Measurements from ENCODE around the gene TCOF1.

Gene TCOF1

GRCh38 chr5:150323092-150323491 lies 34.4 kb upstream of the TCOF1 start:
- ChIA-PET CTCF (interaction anchor here (0.9 to 1.5 kb wide), 2 partner anchors 27 to 104 kb away, joined by 3 read pairs; no protein-coding TSS in a partner anchor), POLR2A (no interaction called here)
- no peak for DNase-seq (ENCODE audit: extremely low spot score)
- no peak for TF ChIP-seq CTCF (IDR thresholded peaks at IDR 0.05; ENCODE audit: control extremely low read depth, extremely low read depth, low read depth, missing control alignments)

GRCh38 chr5:150323819-150324218 lies 33.7 kb upstream of the TCOF1 start:
- DNase-seq (ENCODE audit: extremely low spot score) = no peak
- no peak for TF ChIP-seq CTCF (IDR thresholded peaks at IDR 0.05; ENCODE audit: control extremely low read depth, extremely low read depth, low read depth, missing control alignments)
- CTCF ChIA-PET = interaction anchor here (1.5 kb wide), 1 partner anchor 105 kb away, joined by 3 read pairs; no protein-coding TSS in a partner anchor
- POLR2A ChIA-PET = no interaction called here

GRCh38 chr5:150325426-150325825 lies 32.1 kb upstream of the TCOF1 start:
- no peak for DNase-seq (ENCODE audit: extremely low spot score)
- CTCF ChIA-PET = interaction anchor here (0.9 to 1.1 kb wide), 2 partner anchors 10 to 26 kb away, joined by 4 read pairs; no protein-coding TSS in a partner anchor
- POLR2A ChIA-PET = no interaction called here
- TF ChIP-seq CTCF (IDR thresholded peaks at IDR 0.05; ENCODE audit: control extremely low read depth, extremely low read depth, low read depth, missing control alignments) = no peak

- CTCF ChIA-PET = interaction anchor here (0.7 to 2.5 kb wide), 2 partner anchors 24 to 58 kb away, joined by 3 to 8 read pairs; no protein-coding TSS in a partner anchor
- POLR2A ChIA-PET = no interaction called here
- DNase-seq (ENCODE audit: extremely low spot score) = no peak
- no peak for TF ChIP-seq CTCF (IDR thresholded peaks at IDR 0.05; ENCODE audit: control extremely low read depth, extremely low read depth, low read depth, missing control alignments)
Measured at GRCh38 chr5:150326707-150327106, 30.8 kb upstream of the TCOF1 start.

GRCh38 chr5:150327139-150327538 lies 30.4 kb upstream of the TCOF1 start:
- TF ChIP-seq CTCF (IDR thresholded peaks at IDR 0.05; ENCODE audit: control extremely low read depth, extremely low read depth, low read depth, missing control alignments) = no peak
- no peak for DNase-seq (ENCODE audit: extremely low spot score)
- ChIA-PET POLR2A (no interaction called here), CTCF (interaction anchor here (0.7 to 2.5 kb wide), 2 partner anchors 23 to 58 kb away, joined by 3 to 8 read pairs; no protein-coding TSS in a partner anchor)

GRCh38 chr5:150328515-150328914 lies 29.0 kb upstream of the TCOF1 start:
- DNase-seq (ENCODE audit: extremely low spot score) = no peak
- TF ChIP-seq CTCF (IDR thresholded peaks at IDR 0.05; ENCODE audit: control extremely low read depth, extremely low read depth, low read depth, missing control alignments) = no peak
- CTCF ChIA-PET = interaction anchor here (1.0 to 2.5 kb wide), 2 partner anchors 22 to 69 kb away, joined by 3 to 8 read pairs; no protein-coding TSS in a partner anchor
- POLR2A ChIA-PET = no interaction called here

Data from GM10248 (cell line).